B cell (primary cell): Measurements from ENCODE around the gene SHISA2. TPM values are rescaled to one million over a fixed set of nuclear protein-coding genes. Genes with fewer than 3 reads are reported as not detected.

Source experiments
- ATAC-seq: fragments of 200-7000 bp; cut with Tn5 transposase; one replicate; pipeline ENCODE4 v1.10.0; 2021; ENCODE audit warnings: low read depth, mild to moderate bottlenecking, moderate number of reproducible peaks, moderate library complexity
- CTCF ChIA-PET: fragments of 350-600 bp; sonication (Branson Sonifier 250); formaldehyde crosslinking; loops from one replicate; lab custom pipeline; 2021; ENCODE audit warnings: antibody characterized with exemption, inconsistent platforms; lab: Charles Lee
- POLR2A ChIA-PET: fragments of 350-600 bp; sonication (Branson Sonifier 250); formaldehyde crosslinking; loops from one replicate; lab custom pipeline; 2021; ENCODE audit warnings: antibody characterized with exemption; lab: Charles Lee
- DNase-seq: peaks from one replicate; pipeline ENCODE4 v3.0.0; 2013
- H2AFZ ChIP-seq: 2 replicates; pipeline ENCODE4 v1.6.1; 2012; ENCODE audit warnings: mild to moderate bottlenecking, low read depth, low read length; ENCODE audit not compliant: insufficient read depth, poor library complexity, severe bottlenecking
- H3K27ac ChIP-seq, 2 donors: 1 replicate in 1 of 2; 2 replicates in 1 of 2; pipeline ENCODE4 v1.5.1; 2012 to 2013; ENCODE audit warnings: low read length in 2 of 2, mild to moderate bottlenecking in 2 of 2, moderate library complexity in 1 of 2
- H3K27me3 ChIP-seq, 4 experiments: fragments of 200-600 bp in 1 of 4; sonication (generic) in 1 of 4; replicated peaks in 1 of 4; 1 replicate in 2 of 4; 2 replicates in 2 of 4; pipeline versions ENCODE4 v1.6.1 to v1.7.0; 2013 to 2016; ENCODE audit warnings: low read length in 3 of 4, mild to moderate bottlenecking in 2 of 4, mixed read lengths in 1 of 4, moderate library complexity in 1 of 4; ENCODE audit not compliant: insufficient read depth in 4 of 4, control insufficient read depth in 3 of 4; ENCODE audit errors: control extremely low read depth in 1 of 4
- H3K36me3 ChIP-seq, 2 experiments: replicated peaks in 1 of 2; 1 replicate in 1 of 2; 2 replicates in 1 of 2; pipeline versions ENCODE4 v1.6.1 to v1.7.1; 2013; ENCODE audit warnings: low read length in 1 of 2; ENCODE audit not compliant: insufficient read depth in 2 of 2, control insufficient read depth in 1 of 2; ENCODE audit errors: control extremely low read depth in 1 of 2, extremely low read depth in 1 of 2
- H3K4me1 ChIP-seq, 2 donors: fragments of 200-600 bp in 1 of 2; sonication (generic) in 1 of 2; 1 replicate in 1 of 2; 2 replicates in 1 of 2; pipeline versions ENCODE4 v1.5.1 to v1.6.1; 2013 to 2017; ENCODE audit warnings: low read length in 2 of 2; ENCODE audit not compliant: control insufficient read depth in 2 of 2, insufficient read depth in 2 of 2
- H3K4me2 ChIP-seq: replicated peaks from 2 replicates; pipeline ENCODE3; 2012; ENCODE audit warnings: mild to moderate bottlenecking, low read depth, low read length; ENCODE audit not compliant: poor library complexity, severe bottlenecking
- H3K4me3 ChIP-seq, 5 experiments: fragments of 200-600 bp in 1 of 5; sonication (generic) in 1 of 5; 1 replicate in 3 of 5; 2 replicates in 2 of 5; pipeline versions ENCODE4 v1.5.1 to v1.7.0; 2011 to 2016; ENCODE audit warnings: low read length in 4 of 5, mild to moderate bottlenecking in 4 of 5, low read depth in 2 of 5, control low read depth in 1 of 5, moderate library complexity in 1 of 5; ENCODE audit not compliant: insufficient read depth in 1 of 5; ENCODE audit errors: control extremely low read depth in 1 of 5, extremely low read depth in 1 of 5
- H3K79me2 ChIP-seq: fragments of 200-600 bp; sonication (generic); one replicate; pipeline ENCODE4 v1.6.0; 2016; ENCODE audit warnings: low read length; ENCODE audit not compliant: control insufficient read depth, insufficient read depth
- H3K9ac ChIP-seq: fragments of 200-600 bp; sonication (generic); 2 replicates; pipeline ENCODE4 v1.6.1; 2017; ENCODE audit warnings: mild to moderate bottlenecking, low read length, moderate library complexity
- H3K9me3 ChIP-seq, 3 donors: one replicate each; pipeline versions ENCODE4 v1.6.1 to v1.7.1; 2013; ENCODE audit warnings: low read length in 2 of 3; ENCODE audit not compliant: control insufficient read depth in 2 of 3, insufficient read depth in 1 of 3; ENCODE audit errors: control extremely low read depth in 1 of 3
- H4K20me1 ChIP-seq: 2 replicates; pipeline ENCODE4 v1.6.0; 2012; ENCODE audit warnings: mild to moderate bottlenecking, low read length; ENCODE audit not compliant: insufficient read depth, control insufficient read depth, poor library complexity, severe bottlenecking
- H3K27ac Mint-ChIP-seq: one replicate; pipeline ENCODE4 v1.8.0; 2021; ENCODE audit warnings: mixed read lengths
- H3K27me3 Mint-ChIP-seq: one replicate; pipeline ENCODE4 v1.8.0; 2021; ENCODE audit warnings: mixed read lengths
- H3K4me1 Mint-ChIP-seq: one replicate; pipeline ENCODE4 v1.8.0; 2021; ENCODE audit warnings: mixed read lengths
- H3K4me3 Mint-ChIP-seq: one replicate; pipeline ENCODE4 v1.8.0; 2021; ENCODE audit warnings: mixed read lengths
- H3K9me3 Mint-ChIP-seq: one replicate; pipeline ENCODE4 v1.8.0; 2022; ENCODE audit warnings: mixed read lengths; ENCODE audit not compliant: insufficient read depth
- CTCF ChIP-seq: fragments of 200-600 bp; IDR thresholded peaks from one replicate; pipeline ENCODE4 v1.8.0; 2022; ENCODE audit warnings: antibody characterized with exemption, mild to moderate bottlenecking
- EZH2 ChIP-seq: IDR thresholded peaks from 2 replicates; pipeline ENCODE4 v1.6.1; 2012; ENCODE audit warnings: borderline replicate concordance, low read depth, mild to moderate bottlenecking, moderate library complexity, low read length; ENCODE audit not compliant: insufficient read depth, poor library complexity, severe bottlenecking
- WGBS: methylation state at CpG from one replicate; pipeline ENCODE4 v1.1.5; 2013; ENCODE audit warnings: missing lambda C conversion rate; ENCODE audit not compliant: insufficient coverage; 5-methylcytosine and 5-hydroxymethylcytosine counted together
- intact Hi-C: fragments of 100-400 bp; cut with micrococcal nuclease; formaldehyde crosslinking; loops from one replicate; pipeline ENCODE4 v1.10.0; 2022
- polyA plus RNA-seq: library from polyadenylated mRNA; depleted of rRNA; stranded (reverse); fragments of >200 nt; gene quantifications from 2 replicates; pipeline ENCODE4 v1.2.3, GENCODE V29; 2012
- total RNA-seq, 2 donors: library from RNA; stranded (reverse); fragments of 120-200 nt in 1 of 2; gene quantifications; 1 replicate in 1 of 2; 2 replicates in 1 of 2; pipeline versions ENCODE4 v1.2.3 to v1.2.4, GENCODE V29; 2013 to 2022

Gene SHISA2
- total and polyA plus RNA-seq, 2 donors (not counting 1 experiment from before 2014, with no cell fraction given) = 0.03 TPM; not detected in 1

- intact Hi-C loops = no loop called here
- Histone ChIP-seq H3K9ac (no peak overlapping the region), H3K4me3 (no peak overlapping the region), H3K4me1 (peaks cover 0 to 5% of the 10 kb centered on the region in 2 donors), H3K4me2 (peak overlapping the region; percentile 70), H4K20me1 (no peaks in the 10 kb centered on the region), H3K27me3 (peaks cover 0 to 6% (median 2%) of the 10 kb centered on the region in 4 experiments), H3K79me2 (no peaks in the 10 kb centered on the region), H3K9me3 (no peaks in the 10 kb centered on the region), H3K27ac (no peak overlapping the region), H3K36me3 (no peaks in the 10 kb centered on the region), H2AFZ (peak overlapping the region; percentile 58)
- Mint-ChIP-seq H3K9me3 (no peaks in the 10 kb centered on the region), H3K27me3 (peaks cover 9% of the 10 kb centered on the region), H3K4me3 (peak overlapping the region; percentile 64), H3K27ac (no peak overlapping the region), H3K4me1 (peaks cover 2% of the 10 kb centered on the region)
- ChIA-PET POLR2A (no interaction called here), CTCF (no interaction called here)
- no peak for DNase-seq
- WGBS = 92% methylated on average over 2 of the region's 9 CpGs
- no peak for TF ChIP-seq EZH2
- TF ChIP-seq CTCF = no peak
- ATAC-seq = no peak
Measured at GRCh38 chr13:26012995-26013394, 38.8 kb downstream of the SHISA2 start.

GRCh38 chr13:26011996-26012821 lies 39.6 kb downstream of the SHISA2 start:
- 17% methylated on average over 43 of the region's 53 CpGs for WGBS
- intact Hi-C loops = no loop called here
- H3K36me3 ChIP-seq = no peaks in the 10 kb centered on the region
- peaks cover 2% of the 10 kb centered on the region for H3K4me1 Mint-ChIP-seq
- H3K79me2 ChIP-seq = no peaks in the 10 kb centered on the region
- H3K27me3 ChIP-seq = peaks cover 0 to 6% (median 2%) of the 10 kb centered on the region in 4 experiments
- H3K4me2 ChIP-seq = peak overlapping the region; percentile 70
- peak overlapping the region; percentile 53 for H3K9ac ChIP-seq
- no peaks in the 10 kb centered on the region for H3K9me3 Mint-ChIP-seq
- H2AFZ ChIP-seq = peak overlapping the region; percentile 58
- ATAC-seq (no peak), DNase-seq (peak; percentile 60)
- no peaks in the 10 kb centered on the region for H3K9me3 ChIP-seq
- H3K27me3 Mint-ChIP-seq = peaks cover 12% of the 10 kb centered on the region
- no peak for TF ChIP-seq CTCF
- no peak for TF ChIP-seq EZH2
- peak overlapping the region in 4 of 5 experiments; percentile 3 to 59 (median 42) for H3K4me3 ChIP-seq
- no peak overlapping the region for H3K27ac Mint-ChIP-seq
- H3K4me1 ChIP-seq = peaks cover 0 to 5% of the 10 kb centered on the region in 2 donors
- H3K27ac ChIP-seq = no peak overlapping the region
- peak overlapping the region; percentile 64 for H3K4me3 Mint-ChIP-seq
- ChIA-PET POLR2A (no interaction called here), CTCF (no interaction called here)
- H4K20me1 ChIP-seq = no peaks in the 10 kb centered on the region
